ENCODE data around the gene GNRHR.
"Not testable (repeated sequence)": the region's sequence is repeated elsewhere in the genome, so short reads cannot be mapped to it uniquely, and the experiment has no call there.

GNRHR gene

GRCh38 chr4:67746797-67747495 lies 7.2 kb downstream of the GNRHR start:
- Histone ChIP-seq H3K27me3 (ENCODE audit: insufficient read depth, low read depth, severe bottlenecking) (no peaks in the 10 kb centered on the region), H3K36me3 (no peaks in the 10 kb centered on the region), H3K9me3 (ENCODE audit: severe bottlenecking) (no peaks in the 10 kb centered on the region), H3K27ac (no peak overlapping the region), H3K4me3 (ENCODE audit: low read depth, low read length) (no peak overlapping the region)
- no peak for DNase-seq
- TF ChIP-seq, protein P1, sequence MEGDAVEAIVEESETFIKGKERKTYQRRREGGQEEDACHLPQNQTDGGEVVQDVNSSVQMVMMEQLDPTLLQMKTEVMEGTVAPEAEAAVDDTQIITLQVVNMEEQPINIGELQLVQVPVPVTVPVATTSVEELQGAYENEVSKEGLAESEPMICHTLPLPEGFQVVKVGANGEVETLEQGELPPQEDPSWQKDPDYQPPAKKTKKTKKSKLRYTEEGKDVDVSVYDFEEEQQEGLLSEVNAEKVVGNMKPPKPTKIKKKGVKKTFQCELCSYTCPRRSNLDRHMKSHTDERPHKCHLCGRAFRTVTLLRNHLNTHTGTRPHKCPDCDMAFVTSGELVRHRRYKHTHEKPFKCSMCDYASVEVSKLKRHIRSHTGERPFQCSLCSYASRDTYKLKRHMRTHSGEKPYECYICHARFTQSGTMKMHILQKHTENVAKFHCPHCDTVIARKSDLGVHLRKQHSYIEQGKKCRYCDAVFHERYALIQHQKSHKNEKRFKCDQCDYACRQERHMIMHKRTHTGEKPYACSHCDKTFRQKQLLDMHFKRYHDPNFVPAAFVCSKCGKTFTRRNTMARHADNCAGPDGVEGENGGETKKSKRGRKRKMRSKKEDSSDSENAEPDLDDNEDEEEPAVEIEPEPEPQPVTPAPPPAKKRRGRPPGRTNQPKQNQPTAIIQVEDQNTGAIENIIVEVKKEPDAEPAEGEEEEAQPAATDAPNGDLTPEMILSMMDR (IDR thresholded peaks at IDR 0.05; ENCODE audit: low read depth, low read length) = no peak

DNA sequence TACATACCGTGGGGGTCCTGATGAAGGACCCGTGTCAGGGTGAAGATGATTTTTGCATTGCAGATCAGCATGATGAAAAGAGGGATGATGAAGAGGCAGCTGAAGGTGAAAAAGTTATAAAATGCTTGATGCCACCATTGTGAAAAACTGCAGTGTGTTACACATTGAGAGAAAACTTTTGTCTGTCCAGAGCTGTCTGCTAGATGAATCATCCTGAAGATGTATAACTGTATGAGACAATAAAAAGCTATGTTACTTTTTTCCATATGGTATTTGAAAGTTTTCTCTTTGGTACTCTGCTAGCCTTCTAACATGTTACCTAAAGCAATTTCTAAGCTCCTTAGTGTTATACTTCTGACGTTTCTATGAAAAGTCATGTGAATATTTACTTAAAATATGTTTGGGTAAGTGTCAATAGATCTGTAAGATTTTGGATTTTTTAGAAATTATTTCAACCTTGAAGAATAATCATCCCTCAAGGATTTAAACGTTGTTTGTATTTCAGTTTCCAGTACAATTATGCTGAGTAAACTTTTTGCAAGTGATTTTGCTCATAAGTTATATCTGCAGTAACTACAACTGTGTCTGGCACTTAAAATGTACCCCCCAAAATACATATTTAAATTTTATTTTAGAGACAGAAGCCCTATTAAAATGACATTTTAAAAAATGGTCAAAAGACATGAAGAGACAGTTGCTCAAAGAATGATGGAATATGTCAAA lies 9.5 kb downstream of the GNRHR start:
- H3K36me3 ChIP-seq = no peaks in the 10 kb centered on the region
- TF ChIP-seq, protein P1 (IDR thresholded peaks at IDR 0.05; ENCODE audit: low read depth, low read length) = no peak
- no peak overlapping the region for H3K4me3 ChIP-seq (ENCODE audit: low read depth, low read length)

GRCh38 chr4:67743194-67743593 lies 11.0 kb downstream of the GNRHR start:
- H3K9me3 ChIP-seq (ENCODE audit: severe bottlenecking) = no peaks in the 10 kb centered on the region
- no peak overlapping the region for H3K27ac ChIP-seq
- no peaks in the 10 kb centered on the region for H3K27me3 ChIP-seq (ENCODE audit: insufficient read depth, low read depth, severe bottlenecking)
- H3K36me3 ChIP-seq = no peaks in the 10 kb centered on the region
- no peak overlapping the region for H3K4me3 ChIP-seq (ENCODE audit: low read depth, low read length)
- TF ChIP-seq, protein P1 (IDR thresholded peaks at IDR 0.05; ENCODE audit: low read depth, low read length) = no peak
- DNase-seq = no peak

More for the DNA sequence above, 9.5 kb downstream of the GNRHR start:
- Histone ChIP-seq H3K27ac (no peak overlapping the region), H3K9me3 (ENCODE audit: severe bottlenecking) (no peaks in the 10 kb centered on the region), H3K27me3 (ENCODE audit: insufficient read depth, low read depth, severe bottlenecking) (no peaks in the 10 kb centered on the region)
- DNase-seq = no peak

DNA sequence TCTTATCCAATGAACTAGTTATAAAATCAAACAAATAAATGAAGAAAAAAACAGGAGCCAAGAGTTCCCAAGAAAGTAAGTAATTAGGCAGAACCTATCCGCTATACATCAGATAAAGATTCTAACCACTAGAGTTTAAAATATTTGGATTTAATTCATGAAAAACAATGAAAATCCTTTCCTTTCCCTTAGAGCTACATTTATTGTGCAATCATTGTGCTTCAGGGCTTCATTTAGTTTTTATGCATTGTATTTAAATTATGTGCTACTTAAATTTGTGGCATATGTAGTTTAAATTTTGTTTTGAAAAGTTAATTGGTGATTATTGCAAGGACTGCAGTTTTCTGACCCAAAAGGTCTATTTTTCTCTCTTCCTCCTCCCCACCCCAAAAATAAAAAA lies 17.9 kb downstream of the GNRHR start:
- H3K36me3 ChIP-seq = no peaks in the 10 kb centered on the region

DNA sequence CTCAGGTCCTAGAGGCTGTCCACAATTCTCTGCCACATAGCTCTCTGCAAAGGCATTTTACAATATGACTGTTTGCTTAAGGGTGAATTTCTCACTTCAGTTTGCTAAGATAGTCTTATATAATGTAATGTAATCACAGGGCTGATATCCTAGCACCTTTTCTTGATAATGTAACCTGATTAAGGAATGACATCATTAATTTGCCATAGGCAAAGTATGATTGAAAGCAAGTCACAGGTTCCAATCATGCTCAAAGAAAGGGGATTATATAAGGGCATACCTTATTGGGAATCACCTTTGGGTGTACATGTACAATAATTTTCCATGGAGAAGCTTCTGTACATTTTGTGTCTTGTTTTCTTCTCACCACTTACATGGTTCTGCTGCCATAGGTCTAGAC lies 18.9 kb downstream of the GNRHR start:
- no peak overlapping the region for H3K27ac ChIP-seq
- no peaks in the 10 kb centered on the region for H3K9me3 ChIP-seq (ENCODE audit: severe bottlenecking)
- no peaks in the 10 kb centered on the region for H3K27me3 ChIP-seq (ENCODE audit: insufficient read depth, low read depth, severe bottlenecking)
- no peaks in the 10 kb centered on the region for H3K36me3 ChIP-seq
- DNase-seq = no peak
- TF ChIP-seq, protein P1 (IDR thresholded peaks at IDR 0.05; ENCODE audit: low read depth, low read length) = no peak
- H3K4me3 ChIP-seq (ENCODE audit: low read depth, low read length) = no peak overlapping the region

More for the DNA sequence above, 17.9 kb downstream of the GNRHR start:
- no peaks in the 10 kb centered on the region for H3K9me3 ChIP-seq (ENCODE audit: severe bottlenecking)
- no peak for DNase-seq
- TF ChIP-seq, protein P1 (IDR thresholded peaks at IDR 0.05; ENCODE audit: low read depth, low read length) = no peak
- no peak overlapping the region for H3K4me3 ChIP-seq (ENCODE audit: low read depth, low read length)
- H3K27ac ChIP-seq = no peak overlapping the region
- no peaks in the 10 kb centered on the region for H3K27me3 ChIP-seq (ENCODE audit: insufficient read depth, low read depth, severe bottlenecking)

GRCh38 chr4:67730511-67730910 lies 23.7 kb downstream of the GNRHR start:
- not testable (repeated sequence) for DNase-seq; H3K9me3 ChIP-seq (ENCODE audit: severe bottlenecking); H3K27ac ChIP-seq; H3K36me3 ChIP-seq; H3K4me3 ChIP-seq (ENCODE audit: low read depth, low read length); H3K27me3 ChIP-seq (ENCODE audit: insufficient read depth, low read depth, severe bottlenecking)

Measured in WERI-Rb-1 (cell line).